Hepatocyte (in vitro differentiated cells): ENCODE results near the gene ITSN1. TPM values are rescaled to one million over a fixed set of nuclear protein-coding genes. Genes with fewer than 3 reads are reported as not detected.

ENCODE experiments used
- DNase-seq: peaks from one replicate; pipeline ENCODE4 v3.0.0-alpha.2; 2016; ENCODE audit warnings: low spot score
- H2AFZ ChIP-seq: fragments of 200-600 bp; sonication (generic); 2 replicates; pipeline ENCODE4 v1.6.0; 2016; ENCODE audit warnings: antibody characterized with exemption, mild to moderate bottlenecking
- H3K27ac ChIP-seq: fragments of 200-600 bp; sonication (generic); 2 replicates; pipeline ENCODE4 v1.5.1; 2016; ENCODE audit warnings: mild to moderate bottlenecking
- H3K27me3 ChIP-seq: fragments of 200-600 bp; sonication (generic); 2 replicates; pipeline ENCODE4 v1.6.1; 2016
- H3K36me3 ChIP-seq: fragments of 200-600 bp; sonication (generic); replicated peaks from 2 replicates; pipeline ENCODE4 v1.5.1; 2016; ENCODE audit warnings: low read depth; ENCODE audit not compliant: insufficient read depth
- H3K4me1 ChIP-seq: fragments of 200-600 bp; sonication (generic); 2 replicates; pipeline ENCODE4 v1.5.1; 2016; ENCODE audit warnings: mild to moderate bottlenecking, moderate library complexity; ENCODE audit not compliant: insufficient read depth
- H3K4me2 ChIP-seq: fragments of 200-600 bp; sonication (generic); 2 replicates; pipeline ENCODE4 v1.6.0; 2016
- H3K4me3 ChIP-seq: fragments of 200-600 bp; sonication (generic); 2 replicates; pipeline ENCODE4 v1.5.1; 2016; ENCODE audit warnings: mild to moderate bottlenecking
- H3K79me2 ChIP-seq: fragments of 200-600 bp; sonication (generic); 2 replicates; pipeline ENCODE4 v1.6.0; 2017; ENCODE audit warnings: mild to moderate bottlenecking
- H3K9me2 ChIP-seq: fragments of 200-600 bp; sonication (generic); replicated peaks from 2 replicates; pipeline ENCODE4 v1.6.0; 2017; ENCODE audit warnings: mild to moderate bottlenecking; ENCODE audit not compliant: insufficient read depth
- H3K9me3 ChIP-seq: fragments of 200-600 bp; sonication (generic); 2 replicates; pipeline ENCODE4 v1.5.1; 2016; ENCODE audit warnings: low read depth, mild to moderate bottlenecking
- H4K20me1 ChIP-seq: fragments of 200-600 bp; sonication (generic); 2 replicates; pipeline ENCODE4 v1.6.0; 2016; ENCODE audit warnings: mild to moderate bottlenecking; ENCODE audit not compliant: insufficient read depth, poor library complexity, severe bottlenecking
- EZH2 ChIP-seq: fragments of 200-600 bp; sonication (generic); IDR thresholded peaks from 2 replicates; pipeline ENCODE4 v1.6.1; 2016; ENCODE audit warnings: antibody characterized with exemption, mild to moderate bottlenecking, borderline replicate concordance
- EZH2phosphoT487 ChIP-seq: fragments of 200-600 bp; sonication (generic); IDR thresholded peaks from one replicate; pipeline ENCODE4 v1.6.1; 2018; ENCODE audit warnings: antibody characterized with exemption, mild to moderate bottlenecking, low read depth, moderate library complexity; ENCODE audit not compliant: unreplicated experiment, severe bottlenecking
- WGBS: methylation state at CpG from one replicate; pipeline ENCODE4 v1.1.6; 2016; ENCODE audit warnings: low lambda C conversion rate; ENCODE audit errors: missing lambda C conversion rate; 5-methylcytosine and 5-hydroxymethylcytosine counted together
- polyA plus RNA-seq: library from polyadenylated mRNA; unstranded; fragments of >200 nt; fragmentation: Nextera tagmentation; extraction: Ambion mirVana; gene quantifications from 2 replicates; pipeline ENCODE4 v1.2.1, GENCODE V29; 2016
- total RNA-seq: library from RNA; depleted of rRNA; stranded (reverse); fragments of >200 nt; gene quantifications from 2 replicates; pipeline ENCODE4 v1.2.3, GENCODE V29; 2014
- TF ChIP-seq, protein P1 (sequence below): fragments of 200-600 bp; sonication (generic); IDR thresholded peaks from 2 replicates; pipeline ENCODE4 v1.5.1; 2016; ENCODE audit warnings: antibody characterized with exemption, mild to moderate bottlenecking; ENCODE audit not compliant: poor library complexity

The ITSN1 gene
- total and polyA plus RNA-seq, 2 experiments from 2014 or later: 43.6 to 46.0 TPM

DNA sequence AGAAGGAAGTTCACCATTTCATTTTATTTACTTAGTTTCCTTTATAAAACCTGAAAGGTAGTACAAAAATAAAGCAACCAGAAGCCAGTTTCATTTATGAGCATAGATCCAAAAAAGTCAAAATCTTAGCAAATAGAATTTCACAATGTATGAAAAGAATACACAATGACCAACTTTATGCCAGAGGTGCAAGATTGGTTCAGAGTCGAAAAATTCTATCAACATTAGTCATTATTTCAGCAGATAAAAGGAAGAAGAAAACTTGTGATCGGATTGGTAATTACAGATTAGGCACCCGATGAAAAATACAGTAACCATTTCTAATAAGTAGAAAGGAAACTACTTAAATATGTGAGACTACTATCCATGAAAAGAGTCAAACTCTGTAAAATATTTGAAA, 89.1 kb downstream of the ITSN1 start:
- H3K4me1 ChIP-seq: peaks cover 8% of the 10 kb centered on the region
- no peaks in the 10 kb centered on the region for H3K9me2 ChIP-seq
- no peak overlapping the region for H2AFZ ChIP-seq
- no peaks in the 10 kb centered on the region for H3K9me3 ChIP-seq
- no peaks in the 10 kb centered on the region for H3K27me3 ChIP-seq
- 94% methylated on average over 3 of the region's 3 CpGs for WGBS
- no peak overlapping the region for H3K4me2 ChIP-seq
- no peaks in the 10 kb centered on the region for H3K36me3 ChIP-seq
- no peak overlapping the region for H3K4me3 ChIP-seq
- H4K20me1 ChIP-seq: no peaks in the 10 kb centered on the region
- H3K27ac ChIP-seq: no peak overlapping the region
- H3K79me2 ChIP-seq: no peaks in the 10 kb centered on the region
- no peak for DNase-seq
- TF ChIP-seq EZH2phosphoT487 (no peak), EZH2 (no peak)
- TF ChIP-seq, protein P1, sequence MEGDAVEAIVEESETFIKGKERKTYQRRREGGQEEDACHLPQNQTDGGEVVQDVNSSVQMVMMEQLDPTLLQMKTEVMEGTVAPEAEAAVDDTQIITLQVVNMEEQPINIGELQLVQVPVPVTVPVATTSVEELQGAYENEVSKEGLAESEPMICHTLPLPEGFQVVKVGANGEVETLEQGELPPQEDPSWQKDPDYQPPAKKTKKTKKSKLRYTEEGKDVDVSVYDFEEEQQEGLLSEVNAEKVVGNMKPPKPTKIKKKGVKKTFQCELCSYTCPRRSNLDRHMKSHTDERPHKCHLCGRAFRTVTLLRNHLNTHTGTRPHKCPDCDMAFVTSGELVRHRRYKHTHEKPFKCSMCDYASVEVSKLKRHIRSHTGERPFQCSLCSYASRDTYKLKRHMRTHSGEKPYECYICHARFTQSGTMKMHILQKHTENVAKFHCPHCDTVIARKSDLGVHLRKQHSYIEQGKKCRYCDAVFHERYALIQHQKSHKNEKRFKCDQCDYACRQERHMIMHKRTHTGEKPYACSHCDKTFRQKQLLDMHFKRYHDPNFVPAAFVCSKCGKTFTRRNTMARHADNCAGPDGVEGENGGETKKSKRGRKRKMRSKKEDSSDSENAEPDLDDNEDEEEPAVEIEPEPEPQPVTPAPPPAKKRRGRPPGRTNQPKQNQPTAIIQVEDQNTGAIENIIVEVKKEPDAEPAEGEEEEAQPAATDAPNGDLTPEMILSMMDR: no peak

DNA sequence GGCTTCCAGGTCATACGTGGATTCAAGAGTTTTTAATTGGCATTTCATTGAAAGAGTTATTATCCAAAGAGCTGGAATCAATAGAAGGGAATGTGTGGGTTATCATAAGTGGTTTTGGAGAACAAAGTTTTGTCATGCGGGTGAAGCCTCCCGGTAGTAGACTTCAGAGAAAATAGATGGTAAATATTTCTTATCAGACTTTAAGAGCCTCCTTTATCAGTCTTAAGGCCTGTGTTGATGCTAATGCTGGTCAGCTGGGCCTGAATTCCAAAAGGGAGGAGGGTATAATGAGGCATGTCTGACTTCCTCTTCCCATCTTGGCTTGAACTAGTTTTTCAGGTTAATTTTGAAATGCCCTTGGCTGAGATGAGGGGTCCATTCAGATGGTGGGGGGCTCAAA, 89.7 kb downstream of the ITSN1 start:
- no peaks in the 10 kb centered on the region for H3K36me3 ChIP-seq
- no peak overlapping the region for H3K4me2 ChIP-seq
- H3K27me3 ChIP-seq: no peaks in the 10 kb centered on the region
- no peaks in the 10 kb centered on the region for H4K20me1 ChIP-seq
- no peaks in the 10 kb centered on the region for H3K9me2 ChIP-seq
- H3K79me2 ChIP-seq: no peaks in the 10 kb centered on the region
- H3K27ac ChIP-seq: no peak overlapping the region
- WGBS: 31% methylated on average over 3 of the region's 3 CpGs
- peaks cover 8% of the 10 kb centered on the region for H3K4me1 ChIP-seq
- no peak for TF ChIP-seq EZH2phosphoT487
- TF ChIP-seq, protein P1: no peak
- no peak for TF ChIP-seq EZH2
- H3K9me3 ChIP-seq: no peaks in the 10 kb centered on the region
- no peak overlapping the region for H3K4me3 ChIP-seq
- no peak overlapping the region for H2AFZ ChIP-seq
- DNase-seq: no peak

DNA sequence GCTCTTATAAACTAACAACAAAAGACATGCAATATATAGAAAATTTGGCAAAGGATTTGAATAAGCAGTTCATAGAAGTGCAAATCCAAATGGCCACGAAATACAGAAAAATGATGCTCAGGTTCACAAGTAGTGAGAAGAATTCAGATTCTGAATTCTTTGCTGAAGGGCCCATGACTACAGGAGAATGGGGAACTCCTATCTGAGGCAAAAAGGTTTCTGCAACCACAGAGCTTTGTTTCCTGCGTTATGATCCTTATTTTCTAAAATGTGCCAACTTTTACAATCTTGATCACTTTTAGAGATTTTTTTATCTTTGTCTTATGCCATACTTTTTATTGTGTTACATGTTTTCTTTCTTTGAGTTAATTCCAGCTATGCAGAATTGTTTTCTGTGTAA, 91.3 kb downstream of the ITSN1 start:
- Histone ChIP-seq H3K4me2 (no peak overlapping the region), H3K9me2 (no peaks in the 10 kb centered on the region), H3K4me3 (no peak overlapping the region), H3K27me3 (no peaks in the 10 kb centered on the region), H4K20me1 (no peaks in the 10 kb centered on the region), H3K79me2 (no peaks in the 10 kb centered on the region), H3K27ac (no peak overlapping the region), H3K36me3 (no peaks in the 10 kb centered on the region), H3K4me1 (peaks cover 8% of the 10 kb centered on the region), H2AFZ (no peak overlapping the region), H3K9me3 (no peaks in the 10 kb centered on the region)
- no peak for DNase-seq
- WGBS: 91% methylated on average over 2 of the region's 2 CpGs
- TF ChIP-seq, protein P1: no peak
- TF ChIP-seq EZH2 (no peak), EZH2phosphoT487 (no peak)

DNA sequence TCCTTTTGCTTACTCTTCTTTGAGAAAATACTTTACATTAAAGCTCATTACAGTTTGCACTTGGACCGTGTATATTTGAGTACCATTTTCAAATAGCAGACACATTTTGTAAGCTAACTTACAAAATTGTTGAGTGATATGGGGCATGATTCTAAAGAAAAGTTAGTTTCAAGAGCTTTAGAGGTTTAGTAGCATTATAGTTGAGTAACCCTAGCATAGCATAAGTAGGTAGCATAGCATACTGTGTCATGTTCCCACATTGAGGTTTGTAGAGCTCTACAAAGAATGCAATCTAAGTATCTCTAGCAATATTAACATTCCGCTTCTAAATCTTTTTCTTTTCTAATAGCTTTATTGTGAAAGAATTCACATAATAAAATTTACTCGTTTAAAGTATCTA, 92.0 kb downstream of the ITSN1 start:
- no peak for DNase-seq
- Histone ChIP-seq H3K9me3 (no peaks in the 10 kb centered on the region), H3K79me2 (no peaks in the 10 kb centered on the region), H4K20me1 (no peaks in the 10 kb centered on the region), H3K27ac (no peak overlapping the region), H3K9me2 (no peaks in the 10 kb centered on the region), H2AFZ (no peak overlapping the region), H3K4me3 (no peak overlapping the region), H3K36me3 (no peaks in the 10 kb centered on the region), H3K4me2 (no peak overlapping the region), H3K4me1 (peaks cover 8% of the 10 kb centered on the region), H3K27me3 (no peaks in the 10 kb centered on the region)
- WGBS: 84% methylated on average over 3 of the region's 3 CpGs
- TF ChIP-seq EZH2phosphoT487 (no peak), EZH2 (no peak)
- TF ChIP-seq, protein P1: no peak
